Measurements from ENCODE around the gene MATCAP1. TPM values are rescaled to one million over a fixed set of nuclear protein-coding genes. Genes with fewer than 3 reads are reported as not detected.
A peak's percentile ranks its signal among the peaks of the same experiment; 100 is the strongest.

Gene MATCAP1
- total and polyA plus RNA-seq, 2 of the 13 experiments (the other 11 are each of a cell fraction or from before 2014, with no cell fraction given) = 11.2 to 24.5 TPM

DNA sequence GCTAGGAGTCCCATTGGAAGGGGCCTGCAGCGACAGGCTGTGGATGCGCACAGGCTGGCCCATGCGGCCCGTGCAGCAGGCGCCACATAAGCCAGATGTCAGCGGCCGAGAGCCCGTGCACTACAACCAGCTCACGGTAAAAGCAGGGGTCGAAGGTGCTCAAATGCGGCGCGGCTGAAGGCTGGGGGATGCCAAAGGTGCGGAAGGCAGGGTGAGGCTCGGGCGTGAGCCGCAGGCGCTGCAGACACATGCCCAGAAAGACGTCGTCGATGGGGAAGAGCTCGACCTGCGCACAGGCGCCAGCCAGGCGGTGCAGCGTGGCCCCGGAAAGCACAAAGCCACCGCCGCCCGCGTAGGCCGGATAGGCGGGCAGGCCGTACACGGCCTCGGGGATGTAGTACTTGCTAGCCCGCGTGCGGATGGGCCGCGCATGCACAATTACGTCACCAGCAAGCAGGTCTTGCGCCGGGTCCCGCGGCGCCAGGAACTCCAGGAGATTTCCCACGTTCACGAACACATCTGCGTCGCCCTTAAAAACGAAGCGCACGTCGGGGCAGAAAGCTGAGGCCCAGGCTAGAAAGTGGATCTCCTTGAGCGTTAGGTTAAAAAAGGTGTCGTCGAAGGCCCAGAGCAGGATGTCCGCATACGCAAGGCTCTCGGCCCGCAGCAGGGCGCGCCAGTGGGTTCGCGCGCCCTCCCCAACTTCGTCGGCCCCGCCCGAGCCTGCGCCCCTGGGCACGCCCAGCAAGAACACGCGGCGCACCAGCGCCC is 34.3 kb downstream of the MATCAP1 start (continued):
- TF ChIP-seq ZBTB14 (CRISPR knock-in tag; IDR thresholded peaks at IDR 0.05) (no peak), ZNF513 (CRISPR knock-in tag; conservative IDR thresholded peaks at IDR 0.05) (no peak), JDP2 (CRISPR knock-in tag; IDR thresholded peaks at IDR 0.05; ENCODE audit: borderline replicate concordance) (no peak), NFKB2 (CRISPR knock-in tag; IDR thresholded peaks at IDR 0.05; ENCODE audit: borderline replicate concordance) (no peak), GTF3A (CRISPR knock-in tag; conservative IDR thresholded peaks at IDR 0.05) (no peak), STAG1 (CRISPR knock-in tag; IDR thresholded peaks at IDR 0.05) (no peak), HNRNPL (IDR thresholded peaks at IDR 0.05; ENCODE audit: low read depth, low read length) (0 out of 2 replicates have a peak, but pooled peaks have one; percentile 57), ZNF782 (CRISPR knock-in tag; IDR thresholded peaks at IDR 0.05; ENCODE audit: borderline replicate concordance) (no peak), GZF1 (CRISPR knock-in tag; IDR thresholded peaks at IDR 0.05) (0 out of 2 replicates have a peak, but pooled peaks have one; percentile 30), MZF1 (CRISPR knock-in tag; IDR thresholded peaks at IDR 0.05; ENCODE audit: borderline replicate concordance) (no peak), RELA (CRISPR knock-in tag; IDR thresholded peaks at IDR 0.05) (no peak), PHF21A (CRISPR knock-in tag; IDR thresholded peaks at IDR 0.05) (no peak), ZBTB7A (CRISPR knock-in tag; IDR thresholded peaks at IDR 0.05) (no peak)
- TF ChIP-seq, protein P1, sequence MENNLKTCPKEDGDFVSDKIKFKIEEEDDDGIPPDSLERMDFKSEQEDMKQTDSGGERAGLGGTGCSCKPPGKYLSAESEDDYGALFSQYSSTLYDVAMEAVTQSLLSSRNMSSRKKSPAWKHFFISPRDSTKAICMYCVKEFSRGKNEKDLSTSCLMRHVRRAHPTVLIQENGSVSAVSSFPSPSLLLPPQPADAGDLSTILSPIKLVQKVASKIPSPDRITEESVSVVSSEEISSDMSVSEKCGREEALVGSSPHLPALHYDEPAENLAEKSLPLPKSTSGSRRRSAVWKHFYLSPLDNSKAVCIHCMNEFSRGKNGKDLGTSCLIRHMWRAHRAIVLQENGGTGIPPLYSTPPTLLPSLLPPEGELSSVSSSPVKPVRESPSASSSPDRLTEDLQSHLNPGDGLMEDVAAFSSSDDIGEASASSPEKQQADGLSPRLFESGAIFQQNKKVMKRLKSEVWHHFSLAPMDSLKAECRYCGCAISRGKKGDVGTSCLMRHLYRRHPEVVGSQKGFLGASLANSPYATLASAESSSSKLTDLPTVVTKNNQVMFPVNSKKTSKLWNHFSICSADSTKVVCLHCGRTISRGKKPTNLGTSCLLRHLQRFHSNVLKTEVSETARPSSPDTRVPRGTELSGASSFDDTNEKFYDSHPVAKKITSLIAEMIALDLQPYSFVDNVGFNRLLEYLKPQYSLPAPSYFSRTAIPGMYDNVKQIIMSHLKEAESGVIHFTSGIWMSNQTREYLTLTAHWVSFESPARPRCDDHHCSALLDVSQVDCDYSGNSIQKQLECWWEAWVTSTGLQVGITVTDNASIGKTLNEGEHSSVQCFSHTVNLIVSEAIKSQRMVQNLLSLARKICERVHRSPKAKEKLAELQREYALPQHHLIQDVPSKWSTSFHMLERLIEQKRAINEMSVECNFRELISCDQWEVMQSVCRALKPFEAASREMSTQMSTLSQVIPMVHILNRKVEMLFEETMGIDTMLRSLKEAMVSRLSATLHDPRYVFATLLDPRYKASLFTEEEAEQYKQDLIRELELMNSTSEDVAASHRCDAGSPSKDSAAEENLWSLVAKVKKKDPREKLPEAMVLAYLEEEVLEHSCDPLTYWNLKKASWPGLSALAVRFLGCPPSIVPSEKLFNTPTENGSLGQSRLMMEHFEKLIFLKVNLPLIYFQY (CRISPR knock-in tag; IDR thresholded peaks at IDR 0.05; ENCODE audit: borderline replicate concordance) = no peak
- TF ChIP-seq, protein P2, sequence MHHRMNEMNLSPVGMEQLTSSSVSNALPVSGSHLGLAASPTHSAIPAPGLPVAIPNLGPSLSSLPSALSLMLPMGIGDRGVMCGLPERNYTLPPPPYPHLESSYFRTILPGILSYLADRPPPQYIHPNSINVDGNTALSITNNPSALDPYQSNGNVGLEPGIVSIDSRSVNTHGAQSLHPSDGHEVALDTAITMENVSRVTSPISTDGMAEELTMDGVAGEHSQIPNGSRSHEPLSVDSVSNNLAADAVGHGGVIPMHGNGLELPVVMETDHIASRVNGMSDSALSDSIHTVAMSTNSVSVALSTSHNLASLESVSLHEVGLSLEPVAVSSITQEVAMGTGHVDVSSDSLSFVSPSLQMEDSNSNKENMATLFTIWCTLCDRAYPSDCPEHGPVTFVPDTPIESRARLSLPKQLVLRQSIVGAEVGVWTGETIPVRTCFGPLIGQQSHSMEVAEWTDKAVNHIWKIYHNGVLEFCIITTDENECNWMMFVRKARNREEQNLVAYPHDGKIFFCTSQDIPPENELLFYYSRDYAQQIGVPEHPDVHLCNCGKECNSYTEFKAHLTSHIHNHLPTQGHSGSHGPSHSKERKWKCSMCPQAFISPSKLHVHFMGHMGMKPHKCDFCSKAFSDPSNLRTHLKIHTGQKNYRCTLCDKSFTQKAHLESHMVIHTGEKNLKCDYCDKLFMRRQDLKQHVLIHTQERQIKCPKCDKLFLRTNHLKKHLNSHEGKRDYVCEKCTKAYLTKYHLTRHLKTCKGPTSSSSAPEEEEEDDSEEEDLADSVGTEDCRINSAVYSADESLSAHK (CRISPR knock-in tag; IDR thresholded peaks at IDR 0.05; ENCODE audit: borderline replicate concordance) = no peak

All from HepG2 (cell line).